ENCODE results near the gene MAPKAPK3.

GRCh38 chr3:50615190-50615589 lies 1.8 kb upstream of the MAPKAPK3 start:
- no peak for TF ChIP-seq CTCF (IDR thresholded peaks at IDR 0.05)
- no peak for TF ChIP-seq POLR2A (IDR thresholded peaks at IDR 0.05)
